ENCODE data around the gene RBPJ. TPM values are rescaled to one million over a fixed set of nuclear protein-coding genes. Genes with fewer than 3 reads are reported as not detected.
"Not testable (repeated sequence)": the region's sequence is repeated elsewhere in the genome, so short reads cannot be mapped to it uniquely, and the experiment has no call there.

The RBPJ gene
- total RNA-seq, 1 donor from 2014 or later, result 77.2 TPM

GRCh38 chr4:26384380-26385057 lies 63.7 kb downstream of the RBPJ start:
- Histone ChIP-seq H3K9ac (ENCODE audit: low read depth in 1 of 3, low read length in 3 of 3) (no peak overlapping the region), H3K27ac (ENCODE audit: low read depth, low read length) (no peak overlapping the region), H3K27me3 (ENCODE audit: control insufficient read depth in 3 of 3, insufficient read depth in 3 of 3, low read length in 3 of 3) (no peaks in the 10 kb centered on the region), H3K36me3 (ENCODE audit: control insufficient read depth in 3 of 3, insufficient read depth in 3 of 3, low read length in 3 of 3) (peaks cover 0 to 2% (median 0%) of the 10 kb centered on the region in 3 donors), H3K9me3 (ENCODE audit: control insufficient read depth in 3 of 3, low read length in 3 of 3) (no peaks in the 10 kb centered on the region), H3K4me3 (ENCODE audit: low read length in 3 of 3) (no peak overlapping the region), H3K4me1 (ENCODE audit: control insufficient read depth in 3 of 3, insufficient read depth in 3 of 3, low read length in 3 of 3) (peaks cover 0 to 2% (median 0%) of the 10 kb centered on the region in 3 donors)

DNA sequence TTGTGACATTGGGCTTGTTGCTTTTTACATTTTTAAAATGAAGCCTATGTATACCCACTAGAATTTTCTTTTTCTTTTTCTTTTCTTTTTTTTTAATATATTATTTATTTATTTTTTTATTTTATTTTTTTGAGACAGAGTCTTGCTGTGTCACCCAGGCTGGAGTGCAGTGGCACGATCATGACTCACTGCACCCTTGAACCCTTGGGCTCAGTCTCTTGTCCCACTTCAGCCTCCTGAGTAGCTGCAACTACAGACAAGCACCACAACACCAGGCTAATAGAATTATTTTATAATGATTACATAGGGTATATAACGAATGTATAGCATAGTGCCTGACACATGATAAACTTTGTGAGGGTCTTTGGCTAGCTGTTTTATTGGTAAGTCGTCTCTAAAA lies 64.9 kb downstream of the RBPJ start:
- no peaks in the 10 kb centered on the region for H3K9me3 ChIP-seq (ENCODE audit: control insufficient read depth in 3 of 3, low read length in 3 of 3)
- no peak overlapping the region for H3K27ac ChIP-seq (ENCODE audit: low read depth, low read length)
- H3K27me3 ChIP-seq (ENCODE audit: control insufficient read depth in 3 of 3, insufficient read depth in 3 of 3, low read length in 3 of 3), result no peaks in the 10 kb centered on the region
- peaks cover 0 to 4% (median 0%) of the 10 kb centered on the region in 3 donors for H3K36me3 ChIP-seq (ENCODE audit: control insufficient read depth in 3 of 3, insufficient read depth in 3 of 3, low read length in 3 of 3)
- H3K9ac ChIP-seq (ENCODE audit: low read depth in 1 of 3, low read length in 3 of 3), result no peak overlapping the region
- H3K4me3 ChIP-seq (ENCODE audit: low read length in 3 of 3), result no peak overlapping the region
- H3K4me1 ChIP-seq (ENCODE audit: control insufficient read depth in 3 of 3, insufficient read depth in 3 of 3, low read length in 3 of 3), result no peaks in the 10 kb centered on the region

GRCh38 chr4:26386386-26386785 lies 65.6 kb downstream of the RBPJ start:
- H3K9me3 ChIP-seq (ENCODE audit: control insufficient read depth in 3 of 3, low read length in 3 of 3), result no peaks in the 10 kb centered on the region
- no peak overlapping the region for H3K9ac ChIP-seq (ENCODE audit: low read depth in 1 of 3, low read length in 3 of 3)
- peaks cover 0 to 4% (median 0%) of the 10 kb centered on the region in 3 donors for H3K36me3 ChIP-seq (ENCODE audit: control insufficient read depth in 3 of 3, insufficient read depth in 3 of 3, low read length in 3 of 3)
- no peak overlapping the region for H3K27ac ChIP-seq (ENCODE audit: low read depth, low read length)
- H3K4me3 ChIP-seq (ENCODE audit: low read length in 3 of 3), result no peak overlapping the region
- no peaks in the 10 kb centered on the region for H3K27me3 ChIP-seq (ENCODE audit: control insufficient read depth in 3 of 3, insufficient read depth in 3 of 3, low read length in 3 of 3)
- no peaks in the 10 kb centered on the region for H3K4me1 ChIP-seq (ENCODE audit: control insufficient read depth in 3 of 3, insufficient read depth in 3 of 3, low read length in 3 of 3)

GRCh38 chr4:26388671-26389070 lies 67.9 kb downstream of the RBPJ start:
- Histone ChIP-seq H3K4me3 (ENCODE audit: low read length in 3 of 3) (no peak overlapping the region), H3K4me1 (ENCODE audit: control insufficient read depth in 3 of 3, insufficient read depth in 3 of 3, low read length in 3 of 3) (no peaks in the 10 kb centered on the region), H3K9me3 (ENCODE audit: control insufficient read depth in 3 of 3, low read length in 3 of 3) (no peaks in the 10 kb centered on the region), H3K9ac (ENCODE audit: low read depth in 1 of 3, low read length in 3 of 3) (no peak overlapping the region), H3K36me3 (ENCODE audit: control insufficient read depth in 3 of 3, insufficient read depth in 3 of 3, low read length in 3 of 3) (peaks cover 0 to 9% (median 0%) of the 10 kb centered on the region in 3 donors), H3K27me3 (ENCODE audit: control insufficient read depth in 3 of 3, insufficient read depth in 3 of 3, low read length in 3 of 3) (no peaks in the 10 kb centered on the region), H3K27ac (ENCODE audit: low read depth, low read length) (no peak overlapping the region)

DNA sequence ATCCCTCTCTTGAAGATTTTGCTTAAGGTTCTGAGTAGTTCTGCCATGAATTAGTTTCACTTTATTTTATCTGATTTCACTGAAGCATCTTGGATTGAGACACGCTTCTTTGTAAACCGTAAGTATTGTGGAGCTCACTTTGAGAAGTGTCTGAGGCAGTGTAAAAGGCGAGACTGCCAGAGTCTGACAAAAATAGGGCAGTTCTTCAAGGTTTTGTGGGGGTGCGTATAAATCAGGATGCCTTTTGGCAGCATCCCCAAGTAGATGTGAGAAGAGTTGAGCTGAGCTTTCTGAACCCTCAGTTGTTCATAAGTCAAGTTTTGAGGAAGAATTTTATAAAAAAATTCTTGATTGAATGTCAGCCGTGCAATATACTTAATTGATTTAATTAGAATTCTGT lies 76.3 kb downstream of the RBPJ start:
- Histone ChIP-seq H3K9me3 (ENCODE audit: control insufficient read depth in 3 of 3, low read length in 3 of 3) (no peaks in the 10 kb centered on the region), H3K9ac (ENCODE audit: low read depth in 1 of 3, low read length in 3 of 3) (no peak overlapping the region), H3K4me3 (ENCODE audit: low read length in 3 of 3) (peak overlapping the region in 1 of 3 donors; percentile 30), H3K4me1 (ENCODE audit: control insufficient read depth in 3 of 3, insufficient read depth in 3 of 3, low read length in 3 of 3) (no peaks in the 10 kb centered on the region), H3K27ac (ENCODE audit: low read depth, low read length) (no peak overlapping the region), H3K27me3 (ENCODE audit: control insufficient read depth in 3 of 3, insufficient read depth in 3 of 3, low read length in 3 of 3) (no peaks in the 10 kb centered on the region), H3K36me3 (ENCODE audit: control insufficient read depth in 3 of 3, insufficient read depth in 3 of 3, low read length in 3 of 3) (peaks cover 0 to 4% (median 0%) of the 10 kb centered on the region in 3 donors)

- no peak overlapping the region for H3K27ac ChIP-seq (ENCODE audit: low read depth, low read length)
- no peak overlapping the region for H3K9ac ChIP-seq (ENCODE audit: low read depth in 1 of 3, low read length in 3 of 3)
- no peaks in the 10 kb centered on the region for H3K9me3 ChIP-seq (ENCODE audit: control insufficient read depth in 3 of 3, low read length in 3 of 3)
- H3K36me3 ChIP-seq (ENCODE audit: control insufficient read depth in 3 of 3, insufficient read depth in 3 of 3, low read length in 3 of 3), result peaks cover 0 to 4% (median 0%) of the 10 kb centered on the region in 3 donors
- H3K4me1 ChIP-seq (ENCODE audit: control insufficient read depth in 3 of 3, insufficient read depth in 3 of 3, low read length in 3 of 3), result peaks cover 0 to 4% (median 3%) of the 10 kb centered on the region in 3 donors
- no peaks in the 10 kb centered on the region for H3K27me3 ChIP-seq (ENCODE audit: control insufficient read depth in 3 of 3, insufficient read depth in 3 of 3, low read length in 3 of 3)
- no peak overlapping the region for H3K4me3 ChIP-seq (ENCODE audit: low read length in 3 of 3)
Observed at GRCh38 chr4:26400132-26400531, 79.3 kb downstream of the RBPJ start.

GRCh38 chr4:26402017-26402416 lies 81.2 kb downstream of the RBPJ start:
- peaks cover 2 to 12% (median 10%) of the 10 kb centered on the region in 3 donors for H3K36me3 ChIP-seq (ENCODE audit: control insufficient read depth in 3 of 3, insufficient read depth in 3 of 3, low read length in 3 of 3)
- not testable (repeated sequence) for H3K9me3 ChIP-seq (ENCODE audit: control insufficient read depth in 3 of 3, low read length in 3 of 3); H3K27ac ChIP-seq (ENCODE audit: low read depth, low read length); H3K4me1 ChIP-seq (ENCODE audit: control insufficient read depth in 3 of 3, insufficient read depth in 3 of 3, low read length in 3 of 3); H3K9ac ChIP-seq (ENCODE audit: low read depth in 1 of 3, low read length in 3 of 3); H3K27me3 ChIP-seq (ENCODE audit: control insufficient read depth in 3 of 3, insufficient read depth in 3 of 3, low read length in 3 of 3); H3K4me3 ChIP-seq (ENCODE audit: low read length in 3 of 3)

DNA sequence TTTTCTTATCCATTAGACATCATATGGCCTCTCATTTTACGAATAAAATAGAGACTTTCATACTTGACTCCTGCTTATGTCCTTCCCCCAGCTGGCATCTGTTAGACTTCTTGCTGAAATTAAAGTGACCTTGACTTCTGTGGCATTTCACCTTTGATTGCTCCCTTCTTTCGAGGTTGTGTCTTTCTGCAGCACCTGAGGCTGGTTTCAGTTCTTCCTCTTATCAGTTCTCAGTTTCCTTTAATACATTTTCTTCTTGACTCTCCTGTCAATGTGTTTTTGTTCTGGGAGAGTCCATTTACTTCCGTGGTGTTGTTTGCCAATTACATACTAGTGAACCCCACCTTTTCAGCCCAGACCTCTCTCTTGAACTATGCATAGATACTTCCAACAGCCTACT lies 81.6 kb downstream of the RBPJ start:
- H3K36me3 ChIP-seq (ENCODE audit: control insufficient read depth in 3 of 3, insufficient read depth in 3 of 3, low read length in 3 of 3), result peaks cover 2 to 12% (median 11%) of the 10 kb centered on the region in 3 donors
- no peak overlapping the region for H3K27ac ChIP-seq (ENCODE audit: low read depth, low read length)
- H3K9me3 ChIP-seq (ENCODE audit: control insufficient read depth in 3 of 3, low read length in 3 of 3), result peaks cover 0 to 7% (median 0%) of the 10 kb centered on the region in 3 donors
- H3K27me3 ChIP-seq (ENCODE audit: control insufficient read depth in 3 of 3, insufficient read depth in 3 of 3, low read length in 3 of 3), result no peaks in the 10 kb centered on the region
- H3K9ac ChIP-seq (ENCODE audit: low read depth in 1 of 3, low read length in 3 of 3), result no peak overlapping the region
- peaks cover 0 to 4% (median 3%) of the 10 kb centered on the region in 3 donors for H3K4me1 ChIP-seq (ENCODE audit: control insufficient read depth in 3 of 3, insufficient read depth in 3 of 3, low read length in 3 of 3)
- H3K4me3 ChIP-seq (ENCODE audit: low read length in 3 of 3), result no peak overlapping the region

GRCh38 chr4:26404743-26405206 lies 84.0 kb downstream of the RBPJ start:
- H3K9ac ChIP-seq (ENCODE audit: low read depth in 1 of 3, low read length in 3 of 3), result no peak overlapping the region
- peaks cover 0 to 7% (median 0%) of the 10 kb centered on the region in 3 donors for H3K9me3 ChIP-seq (ENCODE audit: control insufficient read depth in 3 of 3, low read length in 3 of 3)
- H3K4me1 ChIP-seq (ENCODE audit: control insufficient read depth in 3 of 3, insufficient read depth in 3 of 3, low read length in 3 of 3), result peaks cover 0 to 4% (median 3%) of the 10 kb centered on the region in 3 donors
- no peaks in the 10 kb centered on the region for H3K27me3 ChIP-seq (ENCODE audit: control insufficient read depth in 3 of 3, insufficient read depth in 3 of 3, low read length in 3 of 3)
- H3K36me3 ChIP-seq (ENCODE audit: control insufficient read depth in 3 of 3, insufficient read depth in 3 of 3, low read length in 3 of 3), result peaks cover 2 to 11% (median 9%) of the 10 kb centered on the region in 3 donors
- H3K27ac ChIP-seq (ENCODE audit: low read depth, low read length), result no peak overlapping the region
- no peak overlapping the region for H3K4me3 ChIP-seq (ENCODE audit: low read length in 3 of 3)

- H3K4me1 ChIP-seq (ENCODE audit: control insufficient read depth in 3 of 3, insufficient read depth in 3 of 3, low read length in 3 of 3), result peaks cover 0 to 7% (median 3%) of the 10 kb centered on the region in 3 donors
- no peaks in the 10 kb centered on the region for H3K27me3 ChIP-seq (ENCODE audit: control insufficient read depth in 3 of 3, insufficient read depth in 3 of 3, low read length in 3 of 3)
- H3K36me3 ChIP-seq (ENCODE audit: control insufficient read depth in 3 of 3, insufficient read depth in 3 of 3, low read length in 3 of 3), result peaks cover 2 to 11% (median 9%) of the 10 kb centered on the region in 3 donors
- no peak overlapping the region for H3K27ac ChIP-seq (ENCODE audit: low read depth, low read length)
- H3K9me3 ChIP-seq (ENCODE audit: control insufficient read depth in 3 of 3, low read length in 3 of 3), result peaks cover 0 to 7% (median 0%) of the 10 kb centered on the region in 3 donors
- no peak overlapping the region for H3K9ac ChIP-seq (ENCODE audit: low read depth in 1 of 3, low read length in 3 of 3)
- no peak overlapping the region for H3K4me3 ChIP-seq (ENCODE audit: low read length in 3 of 3)
Observed at GRCh38 chr4:26406346-26406975, 85.6 kb downstream of the RBPJ start.
